ENCODE results near the gene TGFBR3L. TPM values are rescaled to one million over a fixed set of nuclear protein-coding genes. Genes with fewer than 3 reads are reported as not detected.

TGFBR3L gene
- total RNA-seq, 1 donor from 2014 or later, result 2.8 TPM

- H3K36me3 ChIP-seq (ENCODE audit: insufficient read depth, low read length), result no peaks in the 10 kb centered on the region
Observed at GRCh38 chr19:7903244-7904073, 11.2 kb upstream of the TGFBR3L start, which contains the start of gene MAP2K7. MAP2K7 (plus strand) TSS chr19:7903877; CDS start chr19:7903945, 68 bp downstream.

GRCh38 chr19:7904074-7905020 is 10.3 kb upstream of the TGFBR3L start:
- peak overlapping the region; percentile 59 for H2AFZ ChIP-seq (ENCODE audit: low read depth, low read length)
- H3K9ac ChIP-seq (ENCODE audit: low read length), result peak overlapping the region; percentile 92
- DNase-seq (ENCODE audit: low read depth), result no peak
- peaks cover 5% of the 10 kb centered on the region for H3K4me1 Mint-ChIP-seq (ENCODE audit: low read depth, unreplicated experiment)
- H3K27ac ChIP-seq (ENCODE audit: low read depth, low read length), result peak overlapping the region; percentile 77
- H3K4me2 ChIP-seq (ENCODE audit: low read length), result peak overlapping the region; percentile 100
- H3K9me3 ChIP-seq (ENCODE audit: insufficient read depth, low read depth, low read length), result no peaks in the 10 kb centered on the region
- H3K27me3 Mint-ChIP-seq (ENCODE audit: low read depth, unreplicated experiment), result no peaks in the 10 kb centered on the region
- H3K9me3 Mint-ChIP-seq (ENCODE audit: unreplicated experiment), result peaks cover 2% of the 10 kb centered on the region
- peaks cover 45% of the 10 kb centered on the region for H3K79me2 ChIP-seq (ENCODE audit: insufficient read depth, low read length)
- H3K36me3 ChIP-seq (ENCODE audit: insufficient read depth, low read length), result no peaks in the 10 kb centered on the region
- H3K27ac Mint-ChIP-seq (ENCODE audit: unreplicated experiment), result peak overlapping the region; percentile 89
- no peak for TF ChIP-seq EZH2 (IDR thresholded peaks at IDR 0.05; ENCODE audit: insufficient read depth, low read length)
- TF ChIP-seq CTCF (IDR thresholded peaks at IDR 0.05; ENCODE audit: insufficient read depth, low read depth, low read length), result no peak
- peak overlapping the region; percentile 81 for H3K4me3 ChIP-seq (ENCODE audit: insufficient read depth, low read depth, low read length)
- no peak for FAIRE-seq
- H3K36me3 Mint-ChIP-seq (ENCODE audit: low read depth, unreplicated experiment), result peaks cover 7% of the 10 kb centered on the region
- peak overlapping the region; percentile 87 for H3K4me3 Mint-ChIP-seq (ENCODE audit: unreplicated experiment)
- peaks cover 47% of the 10 kb centered on the region for H4K20me1 ChIP-seq (ENCODE audit: insufficient read depth, low read length)
- peaks cover 21% of the 10 kb centered on the region for H3K4me1 ChIP-seq (ENCODE audit: insufficient read depth, low read length)
- H3K27me3 ChIP-seq (ENCODE audit: insufficient read depth, low read length), result no peaks in the 10 kb centered on the region

More at GRCh38 chr19:7903244-7904073, 11.2 kb upstream of the TGFBR3L start, which contains the start of gene MAP2K7:
- peaks cover 5% of the 10 kb centered on the region for H3K4me1 Mint-ChIP-seq (ENCODE audit: low read depth, unreplicated experiment)
- Histone ChIP-seq H3K9ac (ENCODE audit: low read length) (peak within 1 kb of the TSS; percentile 92), H3K79me2 (ENCODE audit: insufficient read depth, low read length) (peaks cover 45% of the 10 kb centered on the region), H3K4me3 (ENCODE audit: insufficient read depth, low read depth, low read length) (peak within 1 kb of the TSS; percentile 81), H3K4me1 (ENCODE audit: insufficient read depth, low read length) (peaks cover 21% of the 10 kb centered on the region), H3K9me3 (ENCODE audit: insufficient read depth, low read depth, low read length) (no peaks in the 10 kb centered on the region), H2AFZ (ENCODE audit: low read depth, low read length) (peak within 1 kb of the TSS; percentile 88), H3K27ac (ENCODE audit: low read depth, low read length) (peak within 1 kb of the TSS; percentile 77), H3K4me2 (ENCODE audit: low read length) (peak within 1 kb of the TSS; percentile 100), H3K27me3 (ENCODE audit: insufficient read depth, low read length) (no peaks in the 10 kb centered on the region), H4K20me1 (ENCODE audit: insufficient read depth, low read length) (peaks cover 39% of the 10 kb centered on the region)
- peak within 1 kb of the TSS; percentile 89 for H3K27ac Mint-ChIP-seq (ENCODE audit: unreplicated experiment)
- peak within 1 kb of the TSS; percentile 91 for H3K4me3 Mint-ChIP-seq (ENCODE audit: unreplicated experiment)
- peaks cover 2% of the 10 kb centered on the region for H3K9me3 Mint-ChIP-seq (ENCODE audit: unreplicated experiment)
- no peaks in the 10 kb centered on the region for H3K27me3 Mint-ChIP-seq (ENCODE audit: low read depth, unreplicated experiment)
- peaks cover 10% of the 10 kb centered on the region for H3K36me3 Mint-ChIP-seq (ENCODE audit: low read depth, unreplicated experiment)
- TF ChIP-seq EZH2 (IDR thresholded peaks at IDR 0.05; ENCODE audit: insufficient read depth, low read length) (no peak), CTCF (IDR thresholded peaks at IDR 0.05; ENCODE audit: insufficient read depth, low read depth, low read length) (peak; percentile 56)
- DNase-seq (ENCODE audit: low read depth) (peak; percentile 92), FAIRE-seq (peak; percentile 80)

Measured in astrocyte (in vitro differentiated cells and primary cell).